ENCODE results near the gene HOXA7. TPM values are rescaled to one million over a fixed set of nuclear protein-coding genes. Genes with fewer than 3 reads are reported as not detected.

HOXA7 gene
- total RNA-seq, 2 experiments from 2014 or later, result not detected

DNA sequence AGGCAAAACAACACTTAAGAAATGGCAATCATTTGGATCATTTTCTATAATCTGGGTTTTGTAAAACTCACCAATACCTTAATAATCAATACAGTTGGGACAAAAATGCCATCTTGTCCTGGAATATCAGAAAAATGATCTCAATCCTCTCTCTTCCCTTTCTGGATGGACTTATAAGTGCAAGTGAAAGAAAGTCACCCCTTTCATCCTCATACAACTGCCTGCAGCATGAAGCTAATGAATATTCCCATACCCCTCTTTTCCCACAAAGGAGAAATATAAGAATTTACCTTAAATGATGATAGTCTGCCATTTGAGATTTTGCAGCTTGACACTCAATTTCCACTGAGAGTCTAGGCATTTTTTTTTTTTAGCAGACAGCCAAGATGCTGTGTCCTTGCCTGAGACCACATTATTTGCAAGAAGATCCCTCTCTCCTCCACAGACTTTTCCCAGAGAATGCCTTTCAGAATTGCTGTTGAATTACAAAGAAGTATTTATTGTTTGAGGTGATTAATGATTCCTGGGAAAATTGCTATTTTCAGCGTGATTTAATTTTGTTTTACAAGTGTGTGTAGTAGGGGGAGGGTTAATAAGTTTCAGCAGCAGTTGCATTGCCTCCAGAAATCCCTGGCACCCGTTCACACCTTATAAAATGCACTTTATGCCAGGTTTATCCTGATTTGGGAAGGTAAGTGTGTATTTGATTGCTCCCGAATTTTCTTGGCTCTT lies 29.7 kb downstream of the HOXA7 start:
- Mint-ChIP-seq H3K4me3 (no peak overlapping the region), H3K36me3 (ENCODE audit: low read depth) (peaks cover 3% of the 10 kb centered on the region), H3K27ac (no peak overlapping the region), H3K4me1 (ENCODE audit: low read depth) (no peaks in the 10 kb centered on the region), H3K9me3 (no peaks in the 10 kb centered on the region), H3K27me3 (peaks cover 16% of the 10 kb centered on the region)
- no peak for DNase-seq
- CTCF ChIA-PET, result no interaction called here
- ATAC-seq, result no peak
- POLR2A ChIA-PET, result interaction anchor here (0.7 kb wide), 1 partner anchor 37 kb away, joined by 3 read pairs; no protein-coding TSS in a partner anchor
- TF ChIP-seq, protein P1, sequence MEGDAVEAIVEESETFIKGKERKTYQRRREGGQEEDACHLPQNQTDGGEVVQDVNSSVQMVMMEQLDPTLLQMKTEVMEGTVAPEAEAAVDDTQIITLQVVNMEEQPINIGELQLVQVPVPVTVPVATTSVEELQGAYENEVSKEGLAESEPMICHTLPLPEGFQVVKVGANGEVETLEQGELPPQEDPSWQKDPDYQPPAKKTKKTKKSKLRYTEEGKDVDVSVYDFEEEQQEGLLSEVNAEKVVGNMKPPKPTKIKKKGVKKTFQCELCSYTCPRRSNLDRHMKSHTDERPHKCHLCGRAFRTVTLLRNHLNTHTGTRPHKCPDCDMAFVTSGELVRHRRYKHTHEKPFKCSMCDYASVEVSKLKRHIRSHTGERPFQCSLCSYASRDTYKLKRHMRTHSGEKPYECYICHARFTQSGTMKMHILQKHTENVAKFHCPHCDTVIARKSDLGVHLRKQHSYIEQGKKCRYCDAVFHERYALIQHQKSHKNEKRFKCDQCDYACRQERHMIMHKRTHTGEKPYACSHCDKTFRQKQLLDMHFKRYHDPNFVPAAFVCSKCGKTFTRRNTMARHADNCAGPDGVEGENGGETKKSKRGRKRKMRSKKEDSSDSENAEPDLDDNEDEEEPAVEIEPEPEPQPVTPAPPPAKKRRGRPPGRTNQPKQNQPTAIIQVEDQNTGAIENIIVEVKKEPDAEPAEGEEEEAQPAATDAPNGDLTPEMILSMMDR (IDR thresholded peaks at IDR 0.05), result no peak
- intact Hi-C loops (cut with micrococcal nuclease), result no loop called here

DNA sequence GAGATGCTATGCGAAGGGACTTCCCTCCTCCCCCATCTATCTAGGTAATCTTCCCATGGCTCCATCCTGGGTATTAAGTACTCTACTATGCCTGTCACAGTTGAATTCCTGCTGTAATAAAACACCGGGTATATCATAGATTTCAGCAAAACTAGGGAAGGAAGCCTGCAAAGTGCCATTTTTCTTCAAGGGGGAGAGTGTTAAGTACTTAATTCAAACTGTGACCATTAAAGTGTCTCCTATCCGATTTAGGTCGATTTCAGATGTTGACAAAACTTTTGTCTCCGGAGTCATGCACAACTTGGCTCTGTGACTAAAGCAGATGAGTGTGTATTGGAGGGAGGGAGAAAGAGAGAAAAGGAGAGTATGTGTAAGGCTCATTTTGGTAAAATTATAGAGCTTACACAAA lies 30.5 kb downstream of the HOXA7 start:
- ChIA-PET POLR2A (interaction anchor here (0.7 kb wide), 1 partner anchor 37 kb away, joined by 3 read pairs; no protein-coding TSS in a partner anchor), CTCF (no interaction called here)
- Mint-ChIP-seq H3K27me3 (peaks cover 12% of the 10 kb centered on the region), H3K36me3 (ENCODE audit: low read depth) (no peaks in the 10 kb centered on the region), H3K4me3 (no peak overlapping the region), H3K4me1 (ENCODE audit: low read depth) (no peaks in the 10 kb centered on the region), H3K27ac (no peak overlapping the region), H3K9me3 (no peaks in the 10 kb centered on the region)
- TF ChIP-seq, protein P1 (IDR thresholded peaks at IDR 0.05), result no peak
- no peak for ATAC-seq
- intact Hi-C loops (cut with micrococcal nuclease), result no loop called here
- DNase-seq, result no peak

DNA sequence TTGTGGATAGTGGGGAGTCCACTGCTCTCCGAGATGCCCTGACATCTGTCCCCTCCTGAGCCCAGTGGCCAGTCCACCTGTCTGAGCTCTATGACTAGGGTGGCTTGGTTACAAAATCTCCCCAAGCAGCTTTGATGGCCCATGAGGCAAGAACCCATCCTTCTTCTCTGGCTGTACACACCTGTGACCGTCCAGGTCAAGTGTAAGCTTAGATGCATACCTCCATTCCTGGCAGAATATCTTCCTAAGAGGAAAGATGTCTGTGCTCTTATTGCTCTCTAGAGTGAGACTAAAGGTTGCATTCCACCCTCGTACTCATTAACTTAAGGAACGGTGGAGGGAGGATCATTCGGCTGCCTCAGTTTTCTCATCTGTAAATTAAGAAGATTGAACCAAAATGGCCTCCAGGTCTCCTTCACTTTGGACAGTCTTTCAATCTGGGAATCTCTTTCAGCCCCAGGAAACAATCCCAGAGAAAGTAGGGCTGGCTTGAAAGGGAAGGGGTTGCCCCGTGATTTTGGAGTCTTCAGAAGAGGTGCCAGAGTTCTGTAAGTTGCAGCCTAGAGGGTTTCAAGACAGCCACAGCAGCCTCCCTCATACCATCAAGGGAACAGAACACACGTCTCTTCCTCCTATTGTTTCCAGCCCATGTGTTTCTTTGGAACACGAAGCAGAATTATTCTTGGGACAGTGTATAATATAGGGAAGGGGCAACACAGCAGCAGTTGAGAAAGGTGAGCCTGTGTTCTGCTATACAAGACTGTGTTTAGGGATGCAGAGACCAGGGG lies 31.4 kb downstream of the HOXA7 start:
- Mint-ChIP-seq H3K9me3 (no peaks in the 10 kb centered on the region), H3K4me1 (ENCODE audit: low read depth) (no peaks in the 10 kb centered on the region), H3K27ac (no peak overlapping the region), H3K27me3 (peaks cover 12% of the 10 kb centered on the region), H3K4me3 (no peak overlapping the region), H3K36me3 (ENCODE audit: low read depth) (no peaks in the 10 kb centered on the region)
- CTCF ChIA-PET, result no interaction called here
- no peak for DNase-seq
- no peak for ATAC-seq
- intact Hi-C loops (cut with micrococcal nuclease), result no loop called here
- POLR2A ChIA-PET, result no interaction called here
- TF ChIP-seq, protein P1 (IDR thresholded peaks at IDR 0.05), result no peak

DNA sequence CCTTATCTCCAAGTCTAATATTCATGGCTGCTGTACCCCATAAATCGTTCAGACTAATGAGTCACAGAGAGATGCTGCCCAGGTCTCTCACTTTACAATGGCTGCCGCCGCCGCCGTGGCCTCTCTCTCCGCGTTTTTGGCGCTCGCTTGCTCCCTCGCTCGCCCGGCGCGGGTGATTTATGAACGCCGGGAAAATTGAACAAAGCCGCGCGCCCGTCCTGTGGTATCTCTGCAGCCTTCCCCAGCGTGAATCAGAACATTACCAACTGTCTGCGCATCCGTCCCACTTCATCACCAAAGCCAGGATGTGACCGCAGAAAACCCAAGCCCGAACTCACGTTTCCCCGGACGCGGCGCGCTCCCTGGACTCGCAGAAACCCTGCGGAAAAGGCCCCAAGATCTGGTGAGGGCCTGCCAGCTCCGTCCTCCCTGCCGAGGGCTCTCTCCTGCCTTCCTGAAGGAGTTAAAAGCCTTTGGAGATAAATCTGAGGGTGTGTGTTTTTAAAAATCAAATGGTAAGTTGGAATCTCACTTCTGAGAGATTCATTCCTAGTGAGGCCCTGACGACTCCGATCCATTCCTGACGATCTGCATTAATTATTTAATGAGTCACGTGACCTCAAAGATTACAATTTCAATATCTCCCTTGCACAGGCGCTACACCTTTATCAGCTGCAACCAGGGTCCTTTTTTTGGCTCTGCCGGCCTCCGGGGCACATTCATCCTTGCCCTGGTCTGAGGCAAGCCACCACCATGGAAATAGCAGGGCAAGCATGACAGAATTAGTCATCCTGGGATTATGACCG lies 32.2 kb downstream of the HOXA7 start:
- Mint-ChIP-seq H3K4me3 (no peak overlapping the region), H3K36me3 (ENCODE audit: low read depth) (no peaks in the 10 kb centered on the region), H3K4me1 (ENCODE audit: low read depth) (no peaks in the 10 kb centered on the region), H3K27ac (no peak overlapping the region), H3K9me3 (no peaks in the 10 kb centered on the region), H3K27me3 (peaks cover 12% of the 10 kb centered on the region)
- ChIA-PET CTCF (no interaction called here), POLR2A (no interaction called here)
- TF ChIP-seq, protein P1 (IDR thresholded peaks at IDR 0.05), result no peak
- ATAC-seq (no peak), DNase-seq (no peak)
- intact Hi-C loops (cut with micrococcal nuclease), result no loop called here

Measured in activated CD8-positive, alpha-beta T cell treated with anti-CD3 and anti-CD28 coated beads for 36 hours (primary cell).